GM18499 (cell line): ENCODE results near the gene NFKB2.

Experiments
- ATAC-seq: cut with Tn5 transposase; IDR thresholded peaks from one replicate; pipeline ENCODE4 v1.9.1; 2021; ENCODE audit warnings: moderate number of reproducible peaks; ENCODE audit not compliant: insufficient read depth, unreplicated experiment

Gene NFKB2

DNA sequence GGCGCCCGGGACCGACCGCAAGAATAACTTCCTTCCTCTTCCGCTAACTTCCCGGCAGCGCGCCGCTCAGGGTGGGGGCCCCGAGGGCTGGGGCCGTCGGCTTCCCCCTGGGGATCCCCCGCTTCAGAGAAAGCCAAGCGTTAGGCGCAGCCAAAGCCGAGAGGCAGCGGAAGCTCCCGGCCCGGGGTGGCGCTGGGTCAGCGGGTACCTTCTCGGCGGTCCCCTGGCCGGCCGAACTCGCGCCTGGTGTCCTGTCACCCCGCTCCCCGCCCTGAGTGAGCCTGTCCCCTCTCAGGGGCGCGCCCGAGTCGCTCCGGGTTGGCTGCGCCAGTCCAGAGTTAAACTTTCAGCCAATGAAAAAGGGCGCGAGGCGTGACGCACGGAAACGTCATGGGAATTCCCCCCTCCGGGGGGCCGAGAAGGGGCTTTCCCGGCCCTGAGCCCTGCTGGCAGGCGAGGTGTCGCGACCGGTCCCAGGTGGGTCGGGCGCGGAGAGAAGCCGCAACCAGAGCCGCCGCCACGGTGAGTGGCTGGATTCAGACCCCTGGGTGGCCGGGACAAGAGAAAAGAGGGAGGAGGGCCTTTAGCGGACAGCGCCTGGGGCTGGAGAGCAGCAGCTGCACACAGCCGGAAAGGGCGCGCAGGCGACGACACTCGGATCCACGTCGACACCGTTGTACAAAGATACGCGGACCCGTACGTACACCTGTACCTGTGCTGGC lies 1.3 kb upstream of the NFKB2 start:
- peak; percentile 55 for ATAC-seq

DNA sequence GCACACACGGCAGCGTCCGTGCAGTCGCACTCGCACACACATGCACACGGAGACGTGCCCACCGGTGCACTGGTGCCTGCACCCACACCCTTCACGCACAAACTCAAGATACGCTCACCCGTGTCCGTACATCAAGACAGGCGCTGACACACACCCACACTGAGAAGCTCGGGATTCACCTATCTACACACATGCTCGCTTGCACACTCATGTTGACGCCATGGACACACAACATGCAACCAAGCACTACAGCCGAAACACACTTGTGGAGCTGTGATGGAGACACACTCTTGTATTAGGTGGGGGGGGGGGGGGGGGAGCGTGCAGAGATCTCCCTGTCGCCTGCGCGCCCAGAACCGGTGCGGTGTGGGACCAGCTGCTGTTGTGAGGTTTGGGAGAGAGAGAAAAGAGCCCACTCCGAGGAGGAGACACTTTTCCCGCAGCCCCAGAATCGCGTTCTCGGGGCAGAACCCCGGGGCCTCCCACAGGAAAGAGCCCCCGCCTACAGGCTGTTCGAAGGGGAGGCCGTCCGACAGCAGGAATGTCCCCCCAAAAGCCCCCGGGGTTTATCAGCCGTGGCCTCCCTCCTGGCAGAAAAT lies 605 bp upstream of the NFKB2 start:
- ATAC-seq: peak; percentile 1

DNA sequence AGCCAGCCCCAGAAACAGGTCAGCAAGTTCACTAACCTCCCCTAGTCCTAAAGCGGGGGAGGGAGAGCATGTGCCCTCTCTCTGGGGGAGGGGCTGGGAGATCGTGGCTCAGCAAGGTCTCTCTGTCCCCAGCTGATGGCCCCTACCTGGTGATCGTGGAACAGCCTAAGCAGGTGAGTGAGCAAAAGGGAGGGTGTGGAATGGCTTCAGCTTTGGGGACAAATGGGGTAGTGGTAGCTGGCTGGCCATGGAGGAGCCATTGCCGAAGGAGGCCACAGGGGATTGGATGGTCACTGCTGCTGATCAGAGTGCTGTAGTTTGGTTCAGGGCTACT lies 779 bp downstream of the NFKB2 start:
- no peak for ATAC-seq

- no peak for ATAC-seq
Measured at GRCh38 chr10:102396730-102397151, 1.2 kb downstream of the NFKB2 start.

- no peak for ATAC-seq
Measured at GRCh38 chr10:102397222-102398171, 2.0 kb downstream of the NFKB2 start.

- no peak for ATAC-seq
Measured at GRCh38 chr10:102398172-102399020, 2.9 kb downstream of the NFKB2 start.

GRCh38 chr10:102399217-102400021 lies 3.9 kb downstream of the NFKB2 start:
- no peak for ATAC-seq

DNA sequence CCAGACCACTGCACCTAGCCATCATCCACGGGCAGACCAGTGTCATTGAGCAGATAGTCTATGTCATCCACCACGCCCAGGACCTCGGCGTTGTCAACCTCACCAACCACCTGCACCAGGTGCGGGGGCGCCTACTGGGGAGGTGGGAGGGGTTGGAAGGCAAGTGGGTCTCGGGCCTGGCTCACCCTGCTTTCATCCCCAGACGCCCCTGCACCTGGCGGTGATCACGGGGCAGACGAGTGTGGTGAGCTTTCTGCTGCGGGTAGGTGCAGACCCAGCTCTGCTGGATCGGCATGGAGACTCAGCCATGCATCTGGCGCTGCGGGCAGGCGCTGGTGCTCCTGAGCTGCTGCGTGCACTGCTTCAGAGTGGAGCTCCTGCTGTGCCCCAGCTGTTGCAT lies 4.6 kb downstream of the NFKB2 start:
- ATAC-seq: no peak

DNA sequence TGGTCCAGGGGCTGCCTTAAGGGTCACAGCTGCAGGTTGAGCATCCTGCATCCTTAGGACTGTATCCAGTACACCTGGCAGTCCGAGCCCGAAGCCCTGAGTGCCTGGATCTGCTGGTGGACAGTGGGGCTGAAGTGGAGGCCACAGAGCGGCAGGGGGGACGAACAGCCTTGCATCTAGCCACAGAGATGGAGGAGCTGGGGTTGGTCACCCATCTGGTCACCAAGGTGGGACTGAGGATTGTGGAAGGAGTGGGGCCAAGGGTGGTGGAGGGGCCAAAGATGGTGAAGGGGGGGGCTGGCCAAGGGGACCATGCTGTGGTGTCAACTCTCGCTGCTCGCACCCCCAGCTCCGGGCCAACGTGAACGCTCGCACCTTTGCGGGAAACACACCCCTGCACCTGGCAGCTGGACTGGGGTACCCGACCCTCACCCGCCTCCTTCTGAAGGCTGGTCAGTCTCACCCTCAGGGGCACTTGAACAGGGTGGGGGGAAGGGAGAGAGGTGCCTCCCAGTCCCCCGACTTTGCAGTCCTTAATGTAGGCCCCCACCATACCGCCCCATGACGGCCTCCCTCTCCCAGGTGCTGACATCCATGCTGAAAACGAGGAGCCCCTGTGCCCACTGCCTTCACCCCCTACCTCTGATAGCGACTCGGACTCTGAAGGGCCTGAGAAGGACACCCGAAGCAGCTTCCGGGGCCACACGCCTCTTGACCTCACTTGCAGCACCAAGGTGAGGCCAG lies 5.3 kb downstream of the NFKB2 start:
- ATAC-seq: no peak

DNA sequence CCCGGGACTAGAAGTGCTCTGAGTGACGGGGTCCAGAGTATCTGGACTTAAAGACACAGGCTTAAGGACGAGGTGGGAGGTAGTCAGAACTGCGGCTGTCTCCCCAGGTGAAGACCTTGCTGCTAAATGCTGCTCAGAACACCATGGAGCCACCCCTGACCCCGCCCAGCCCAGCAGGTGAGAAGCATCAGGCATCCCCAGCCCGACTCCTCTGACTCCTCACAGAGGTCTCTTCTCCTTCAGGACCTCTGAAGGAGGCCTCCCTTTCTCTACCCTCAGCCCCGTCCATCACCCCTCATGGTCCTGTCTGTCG lies 5.8 kb downstream of the NFKB2 start:
- ATAC-seq: no peak

DNA sequence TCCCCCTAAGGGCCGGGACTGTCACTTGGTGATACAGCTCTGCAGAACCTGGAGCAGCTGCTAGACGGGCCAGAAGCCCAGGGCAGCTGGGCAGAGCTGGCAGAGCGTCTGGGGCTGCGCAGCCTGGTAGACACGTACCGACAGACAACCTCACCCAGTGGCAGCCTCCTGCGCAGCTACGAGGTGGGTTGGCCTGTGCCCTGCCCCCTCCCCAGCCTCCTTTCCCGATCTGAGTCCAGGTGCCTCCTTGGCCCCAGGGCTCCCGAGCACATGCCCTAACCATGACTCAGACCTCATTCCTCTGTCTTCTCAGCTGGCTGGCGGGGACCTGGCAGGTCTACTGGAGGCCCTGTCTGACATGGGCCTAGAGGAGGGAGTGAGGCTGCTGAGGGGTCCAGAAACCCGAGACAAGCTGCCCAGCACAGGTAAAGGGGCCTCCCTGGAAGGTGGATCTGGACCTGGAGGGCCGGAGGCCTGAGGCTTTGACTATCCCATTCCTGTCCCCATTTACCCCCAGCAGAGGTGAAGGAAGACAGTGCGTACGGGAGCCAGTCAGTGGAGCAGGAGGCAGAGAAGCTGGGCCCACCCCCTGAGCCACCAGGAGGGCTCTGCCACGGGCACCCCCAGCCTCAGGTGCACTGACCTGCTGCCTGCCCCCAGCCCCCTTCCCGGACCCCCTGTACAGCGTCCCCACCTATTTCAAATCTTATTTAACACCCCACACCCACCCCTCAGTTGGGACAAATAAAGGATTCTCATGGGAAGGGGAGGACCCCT lies 6.4 kb downstream of the NFKB2 start:
- no peak for ATAC-seq

- ATAC-seq: no peak
Measured at GRCh38 chr10:102402512-102402896, 7.0 kb downstream of the NFKB2 start.

GRCh38 chr10:102403115-102403514 lies 7.6 kb downstream of the NFKB2 start:
- ATAC-seq: no peak

DNA sequence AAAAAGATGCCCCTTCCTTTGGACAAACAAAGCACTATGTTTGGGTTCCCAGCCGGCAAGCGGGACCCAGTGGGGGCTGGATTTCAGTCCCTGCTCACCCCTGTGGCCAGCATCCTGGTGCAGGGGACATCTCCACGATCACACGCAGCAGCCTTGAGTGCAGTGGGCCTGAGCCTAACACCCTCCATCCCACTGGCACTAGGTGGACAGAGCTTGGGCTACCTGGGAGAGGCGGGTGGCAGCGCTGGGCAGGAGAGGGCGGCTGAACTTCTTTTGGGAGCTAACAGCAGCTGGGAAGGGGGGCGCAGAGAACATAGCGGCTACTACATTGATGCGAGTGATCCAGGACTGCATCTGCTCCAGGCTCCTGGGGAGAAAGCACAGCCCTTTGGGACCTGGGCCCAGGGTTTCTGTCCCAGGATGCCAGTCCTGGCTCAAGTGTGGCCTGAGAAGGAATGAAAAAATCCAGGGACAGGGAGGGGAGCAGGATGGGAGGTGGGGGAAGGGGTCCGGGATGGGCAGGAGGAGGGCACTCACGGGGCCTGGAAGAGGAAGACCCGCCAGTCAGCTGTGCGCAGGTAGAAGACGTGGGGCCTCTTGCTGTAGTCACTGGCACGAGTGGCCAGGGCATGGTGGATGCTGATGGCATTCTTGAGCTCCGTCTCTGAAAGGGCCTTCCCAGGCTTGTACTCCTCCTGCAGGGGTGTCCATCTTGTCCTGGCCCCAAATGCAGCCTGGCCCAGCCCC lies 9.0 kb downstream of the NFKB2 start:
- ATAC-seq: no peak

GRCh38 chr10:102405108-102405571 lies 9.6 kb downstream of the NFKB2 start:
- ATAC-seq: no peak

- no peak for ATAC-seq
Measured at GRCh38 chr10:102405632-102406031, 10.1 kb downstream of the NFKB2 start.

- no peak for ATAC-seq
Measured at GRCh38 chr10:102406815-102407214, 11.3 kb downstream of the NFKB2 start.
